Measurements from ENCODE around the gene CCDC8.

GRCh38 chr19:46383846-46384245 lies 29.5 kb downstream of the CCDC8 start:
- TF ChIP-seq CTCF (IDR thresholded peaks at IDR 0.05) (no peak), TAF1 (IDR thresholded peaks at IDR 0.05; ENCODE audit: borderline replicate concordance, low read depth, low read length) (no peak), USF2 (IDR thresholded peaks at IDR 0.05; ENCODE audit: borderline replicate concordance, low read depth, low read length) (no peak), YY1 (IDR thresholded peaks at IDR 0.05; ENCODE audit: low read depth) (no peak), SMC3 (IDR thresholded peaks at IDR 0.05; ENCODE audit: low read depth, low read length) (no peak), RAD21 (IDR thresholded peaks at IDR 0.05; ENCODE audit: low read length) (no peak), GABPA (IDR thresholded peaks at IDR 0.05; ENCODE audit: low read depth) (no peak), RFX5 (IDR thresholded peaks at IDR 0.05; ENCODE audit: low read length) (no peak)

Data from SK-N-SH (cell line).